ENCODE data around the gene LRRFIP1.

LRRFIP1 gene

DNA sequence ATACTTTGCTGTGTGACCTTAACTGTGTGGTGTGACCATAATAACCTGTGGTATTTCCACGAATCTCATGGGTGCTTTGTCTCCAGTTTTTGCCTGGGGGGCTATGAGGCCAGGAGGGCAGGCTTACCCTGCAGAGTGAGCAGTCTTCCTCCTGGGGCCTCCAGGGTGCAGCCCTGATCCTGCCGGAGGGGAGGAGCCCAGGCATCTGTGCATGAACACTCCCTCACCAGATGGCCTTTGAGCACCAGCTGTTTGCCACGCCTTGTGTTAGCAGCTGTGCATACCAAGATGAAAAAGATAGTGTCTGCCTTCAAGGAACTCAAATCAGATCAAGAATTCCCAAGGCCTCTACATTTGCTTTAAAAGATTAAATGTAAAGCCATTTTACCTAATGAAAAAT is 96.2 kb downstream of the LRRFIP1 start:
- H3K9ac ChIP-seq (ENCODE audit: low read depth in 1 of 2, low read length in 2 of 2): no peak overlapping the region
- H3K4me3 ChIP-seq (ENCODE audit: low read length in 2 of 2): no peak overlapping the region
- H3K36me3 ChIP-seq (ENCODE audit: control insufficient read depth in 2 of 2, insufficient read depth in 2 of 2, low read length in 2 of 2): peaks cover 11% of the 10 kb centered on the region in 2 donors
- no peaks in the 10 kb centered on the region for H3K9me3 ChIP-seq (ENCODE audit: control insufficient read depth in 2 of 2, low read length in 2 of 2)
- peaks cover 23 to 40% of the 10 kb centered on the region in 2 donors for H3K4me1 ChIP-seq (ENCODE audit: control insufficient read depth in 2 of 2, insufficient read depth in 2 of 2, low read length in 2 of 2)
- peak overlapping the region; percentile 41 to 77 for H3K27ac ChIP-seq (ENCODE audit: low read depth in 2 of 2, low read length in 2 of 2)
- H3K27me3 ChIP-seq (ENCODE audit: control insufficient read depth in 2 of 2, insufficient read depth in 2 of 2, low read length in 2 of 2): no peaks in the 10 kb centered on the region

DNA sequence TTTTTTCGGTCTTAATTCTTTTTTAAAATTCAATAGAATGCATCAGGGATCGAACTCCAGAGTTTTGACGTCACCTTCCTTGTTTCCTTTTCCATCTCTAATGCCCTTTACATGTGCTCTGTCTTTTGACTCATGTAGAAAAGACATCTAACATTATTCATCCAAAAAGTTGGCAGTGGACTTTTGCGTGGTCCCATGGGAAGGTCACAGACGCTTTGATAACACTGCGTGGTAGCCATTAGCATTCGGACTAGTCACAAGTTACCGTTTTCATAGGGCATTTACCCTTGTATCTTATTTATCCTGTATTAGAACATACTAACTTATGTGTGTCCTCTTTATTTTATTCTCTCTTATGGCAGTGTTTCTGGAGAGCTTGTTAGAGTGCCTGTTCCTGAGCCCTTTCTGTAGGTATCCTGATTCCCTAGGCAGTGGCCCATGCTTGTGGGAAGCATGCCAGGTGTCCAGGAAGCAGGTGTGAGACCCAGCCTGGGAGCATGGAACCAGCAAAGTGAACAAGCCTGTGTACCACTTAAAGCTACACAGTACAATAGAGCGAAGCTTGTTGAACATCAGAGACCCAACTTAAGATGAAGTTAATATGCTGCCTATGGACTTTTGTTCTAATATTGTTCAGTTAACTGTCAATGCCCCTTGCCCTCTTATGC is 97.6 kb downstream of the LRRFIP1 start:
- H3K9ac ChIP-seq (ENCODE audit: low read depth in 1 of 2, low read length in 2 of 2): no peak overlapping the region
- H3K27me3 ChIP-seq (ENCODE audit: control insufficient read depth in 2 of 2, insufficient read depth in 2 of 2, low read length in 2 of 2): no peaks in the 10 kb centered on the region
- peak overlapping the region in 1 of 2 donors; percentile 9 for H3K4me3 ChIP-seq (ENCODE audit: low read length in 2 of 2)
- no peaks in the 10 kb centered on the region for H3K9me3 ChIP-seq (ENCODE audit: control insufficient read depth in 2 of 2, low read length in 2 of 2)
- H3K27ac ChIP-seq (ENCODE audit: low read depth in 2 of 2, low read length in 2 of 2): peak overlapping the region; percentile 58 to 67
- H3K4me1 ChIP-seq (ENCODE audit: control insufficient read depth in 2 of 2, insufficient read depth in 2 of 2, low read length in 2 of 2): peaks cover 23 to 46% of the 10 kb centered on the region in 2 donors
- peaks cover 11% of the 10 kb centered on the region in 2 donors for H3K36me3 ChIP-seq (ENCODE audit: control insufficient read depth in 2 of 2, insufficient read depth in 2 of 2, low read length in 2 of 2)

DNA sequence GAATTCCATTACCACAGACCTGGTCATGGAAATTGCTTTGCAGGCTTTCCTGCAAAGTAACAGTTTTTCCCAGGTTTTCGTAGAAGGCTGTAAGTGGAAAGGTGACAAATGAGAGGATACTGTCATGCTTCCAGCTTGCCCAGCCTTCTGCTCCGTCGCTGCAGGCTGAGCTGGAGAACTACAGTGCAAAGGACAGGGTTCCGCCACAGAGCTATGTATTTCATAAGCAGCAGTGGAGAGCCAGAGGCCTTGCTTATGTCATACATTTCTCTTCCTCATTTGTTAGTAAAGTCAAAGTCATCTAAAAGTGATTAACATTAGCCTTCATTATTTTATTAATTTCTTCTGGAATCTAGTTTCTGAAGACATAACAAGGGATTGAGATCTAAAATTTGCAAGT is 98.3 kb downstream of the LRRFIP1 start:
- Histone ChIP-seq H3K9ac (ENCODE audit: low read depth in 1 of 2, low read length in 2 of 2) (no peak overlapping the region), H3K4me1 (ENCODE audit: control insufficient read depth in 2 of 2, insufficient read depth in 2 of 2, low read length in 2 of 2) (peaks cover 23 to 50% of the 10 kb centered on the region in 2 donors), H3K9me3 (ENCODE audit: control insufficient read depth in 2 of 2, low read length in 2 of 2) (no peaks in the 10 kb centered on the region), H3K36me3 (ENCODE audit: control insufficient read depth in 2 of 2, insufficient read depth in 2 of 2, low read length in 2 of 2) (peaks cover 7 to 8% of the 10 kb centered on the region in 2 donors), H3K4me3 (ENCODE audit: low read length in 2 of 2) (peak overlapping the region in 1 of 2 donors; percentile 9), H3K27me3 (ENCODE audit: control insufficient read depth in 2 of 2, insufficient read depth in 2 of 2, low read length in 2 of 2) (no peaks in the 10 kb centered on the region), H3K27ac (ENCODE audit: low read depth in 2 of 2, low read length in 2 of 2) (peak overlapping the region; percentile 58 to 67)

DNA sequence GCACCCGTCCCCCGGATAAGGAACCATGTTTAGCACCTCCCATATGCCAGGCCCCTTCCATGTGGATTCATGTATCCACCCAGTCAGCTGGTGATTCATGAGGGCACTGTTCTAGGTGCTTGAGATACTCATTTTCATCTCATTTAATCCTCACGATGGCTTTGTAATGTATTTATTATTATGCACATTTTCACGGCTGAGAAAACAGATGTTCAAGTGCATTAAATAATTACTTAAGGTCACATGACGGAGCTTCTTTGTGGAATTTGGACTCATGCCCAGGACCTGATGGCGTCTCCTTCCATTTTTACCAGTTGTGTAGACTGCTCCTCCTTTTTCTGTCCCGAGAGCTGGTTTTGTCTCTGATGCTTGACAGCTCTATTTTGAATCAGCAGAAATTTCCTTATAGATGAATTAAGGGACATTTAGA is 99.0 kb downstream of the LRRFIP1 start:
- Histone ChIP-seq H3K27ac (ENCODE audit: low read depth in 2 of 2, low read length in 2 of 2) (peak overlapping the region; percentile 58 to 67), H3K4me1 (ENCODE audit: control insufficient read depth in 2 of 2, insufficient read depth in 2 of 2, low read length in 2 of 2) (peaks cover 28 to 57% of the 10 kb centered on the region in 2 donors), H3K9me3 (ENCODE audit: control insufficient read depth in 2 of 2, low read length in 2 of 2) (no peaks in the 10 kb centered on the region), H3K4me3 (ENCODE audit: low read length in 2 of 2) (no peak overlapping the region), H3K27me3 (ENCODE audit: control insufficient read depth in 2 of 2, insufficient read depth in 2 of 2, low read length in 2 of 2) (no peaks in the 10 kb centered on the region), H3K9ac (ENCODE audit: low read depth in 1 of 2, low read length in 2 of 2) (no peak overlapping the region), H3K36me3 (ENCODE audit: control insufficient read depth in 2 of 2, insufficient read depth in 2 of 2, low read length in 2 of 2) (peaks cover 4% of the 10 kb centered on the region in 2 donors)

DNA sequence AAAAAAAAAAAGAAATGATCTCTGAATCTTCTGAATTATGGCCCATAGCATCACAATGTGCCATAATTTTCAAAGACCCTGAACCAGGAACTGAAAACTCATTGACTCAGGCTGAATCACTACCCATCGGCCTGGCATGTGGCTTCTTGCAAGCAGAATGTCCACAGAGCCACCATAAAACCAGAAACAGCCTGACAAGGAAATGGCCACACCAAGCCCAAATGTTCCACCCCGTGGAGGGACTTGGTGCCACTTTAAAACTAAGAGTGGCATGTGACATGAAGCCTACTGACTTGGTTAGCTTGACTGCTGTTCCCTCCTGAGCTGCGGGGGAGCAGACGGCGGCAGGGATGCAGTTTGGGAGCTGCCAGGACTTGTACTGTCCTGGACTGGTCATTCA is 100.0 kb downstream of the LRRFIP1 start:
- no peaks in the 10 kb centered on the region for H3K27me3 ChIP-seq (ENCODE audit: control insufficient read depth in 2 of 2, insufficient read depth in 2 of 2, low read length in 2 of 2)
- H3K27ac ChIP-seq (ENCODE audit: low read depth in 2 of 2, low read length in 2 of 2): peak overlapping the region in 1 of 2 donors; percentile 36
- H3K4me1 ChIP-seq (ENCODE audit: control insufficient read depth in 2 of 2, insufficient read depth in 2 of 2, low read length in 2 of 2): peaks cover 28 to 61% of the 10 kb centered on the region in 2 donors
- no peaks in the 10 kb centered on the region for H3K36me3 ChIP-seq (ENCODE audit: control insufficient read depth in 2 of 2, insufficient read depth in 2 of 2, low read length in 2 of 2)
- H3K9ac ChIP-seq (ENCODE audit: low read depth in 1 of 2, low read length in 2 of 2): no peak overlapping the region
- H3K9me3 ChIP-seq (ENCODE audit: control insufficient read depth in 2 of 2, low read length in 2 of 2): no peaks in the 10 kb centered on the region
- no peak overlapping the region for H3K4me3 ChIP-seq (ENCODE audit: low read length in 2 of 2)

DNA sequence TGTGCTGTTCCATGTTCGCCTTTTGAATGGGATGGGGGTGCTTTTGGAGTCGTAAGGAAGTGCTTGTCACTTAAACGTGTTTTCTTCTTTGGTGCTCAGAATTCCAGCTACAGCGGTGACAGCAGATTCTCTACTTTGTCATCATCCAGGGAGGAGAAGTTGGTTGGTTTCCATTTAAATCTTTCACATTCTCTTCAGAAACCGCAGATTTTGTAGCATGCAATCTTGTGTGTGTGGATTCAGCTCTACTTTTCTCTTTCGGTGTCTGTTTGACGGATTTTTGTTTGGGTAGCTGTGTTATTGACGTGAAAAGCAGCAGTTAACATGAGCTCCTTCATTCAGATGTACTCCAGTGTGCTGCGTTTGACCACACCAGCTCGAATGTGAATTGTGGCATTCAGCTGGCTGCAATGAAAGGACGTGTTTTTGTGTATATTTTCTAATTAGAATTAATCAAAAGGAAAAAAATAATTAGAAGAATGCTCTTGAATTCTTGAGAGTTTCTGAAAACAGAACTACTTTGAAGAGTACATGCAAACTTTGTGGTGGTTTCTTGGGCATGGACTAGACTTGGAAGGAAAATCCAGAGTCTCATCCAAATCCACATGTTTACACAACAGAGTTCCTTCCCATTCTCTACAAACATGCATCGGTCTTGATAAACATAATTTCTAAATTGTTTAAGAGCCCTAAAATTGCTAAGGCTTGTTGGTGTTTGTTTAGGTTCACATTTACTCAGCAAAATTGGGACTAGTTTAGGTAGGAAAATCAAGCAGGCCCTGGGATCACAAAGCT is 102.5 kb downstream of the LRRFIP1 start:
- H3K27me3 ChIP-seq (ENCODE audit: control insufficient read depth in 2 of 2, insufficient read depth in 2 of 2, low read length in 2 of 2): no peaks in the 10 kb centered on the region
- no peak overlapping the region for H3K27ac ChIP-seq (ENCODE audit: low read depth in 2 of 2, low read length in 2 of 2)
- no peak overlapping the region for H3K9ac ChIP-seq (ENCODE audit: low read depth in 1 of 2, low read length in 2 of 2)
- H3K4me3 ChIP-seq (ENCODE audit: low read length in 2 of 2): no peak overlapping the region
- no peaks in the 10 kb centered on the region for H3K36me3 ChIP-seq (ENCODE audit: control insufficient read depth in 2 of 2, insufficient read depth in 2 of 2, low read length in 2 of 2)
- H3K4me1 ChIP-seq (ENCODE audit: control insufficient read depth in 2 of 2, insufficient read depth in 2 of 2, low read length in 2 of 2): peaks cover 22 to 65% of the 10 kb centered on the region in 2 donors
- no peaks in the 10 kb centered on the region for H3K9me3 ChIP-seq (ENCODE audit: control insufficient read depth in 2 of 2, low read length in 2 of 2)

DNA sequence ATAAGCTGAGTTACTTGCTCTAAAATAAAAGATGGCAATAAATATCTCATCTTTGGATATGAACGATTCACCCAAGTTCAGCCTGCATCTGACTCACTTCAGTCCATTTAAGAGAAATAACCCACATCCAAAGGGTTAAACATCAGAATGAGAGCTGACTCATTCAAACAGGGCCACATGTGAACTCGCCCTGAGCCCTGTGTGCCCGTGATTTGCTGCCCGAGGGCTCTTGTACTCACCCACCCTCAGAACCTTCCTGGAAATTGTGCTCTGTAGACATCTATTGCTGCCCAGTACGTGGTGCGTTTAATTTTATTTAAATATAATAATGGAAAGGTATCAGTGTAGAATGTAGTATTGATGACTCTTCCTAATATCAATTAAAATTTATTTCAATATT is 104.3 kb downstream of the LRRFIP1 start:
- Histone ChIP-seq H3K4me3 (ENCODE audit: low read length in 2 of 2) (no peak overlapping the region), H3K36me3 (ENCODE audit: control insufficient read depth in 2 of 2, insufficient read depth in 2 of 2, low read length in 2 of 2) (peaks cover 7 to 8% of the 10 kb centered on the region in 2 donors), H3K27me3 (ENCODE audit: control insufficient read depth in 2 of 2, insufficient read depth in 2 of 2, low read length in 2 of 2) (no peaks in the 10 kb centered on the region), H3K4me1 (ENCODE audit: control insufficient read depth in 2 of 2, insufficient read depth in 2 of 2, low read length in 2 of 2) (peaks cover 9 to 49% of the 10 kb centered on the region in 2 donors), H3K27ac (ENCODE audit: low read depth in 2 of 2, low read length in 2 of 2) (no peak overlapping the region), H3K9me3 (ENCODE audit: control insufficient read depth in 2 of 2, low read length in 2 of 2) (no peaks in the 10 kb centered on the region), H3K9ac (ENCODE audit: low read depth in 1 of 2, low read length in 2 of 2) (no peak overlapping the region)

DNA sequence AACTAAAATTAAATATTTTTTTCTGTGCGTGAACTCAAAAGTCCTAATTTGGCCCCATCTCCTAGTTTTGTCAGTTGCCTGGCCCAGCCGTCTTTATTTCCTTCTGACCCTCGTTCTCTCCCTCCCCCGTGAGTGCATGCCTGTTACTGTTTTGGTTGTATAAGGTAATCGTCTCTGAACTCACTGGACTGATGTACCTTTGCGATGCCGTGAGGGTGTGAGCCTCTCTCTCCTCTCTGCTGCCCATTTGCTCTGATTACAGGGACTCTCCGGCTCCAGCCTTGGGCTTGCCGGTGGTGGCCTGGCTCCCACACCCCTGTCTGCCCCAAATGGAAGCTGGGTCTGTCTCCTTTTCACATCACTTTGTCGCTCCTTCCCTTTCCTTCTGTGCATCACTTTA is 104.7 kb downstream of the LRRFIP1 start:
- Histone ChIP-seq H3K4me3 (ENCODE audit: low read length in 2 of 2) (no peak overlapping the region), H3K27ac (ENCODE audit: low read depth in 2 of 2, low read length in 2 of 2) (peak overlapping the region in 1 of 2 donors; percentile 66), H3K4me1 (ENCODE audit: control insufficient read depth in 2 of 2, insufficient read depth in 2 of 2, low read length in 2 of 2) (peaks cover 9 to 46% of the 10 kb centered on the region in 2 donors), H3K36me3 (ENCODE audit: control insufficient read depth in 2 of 2, insufficient read depth in 2 of 2, low read length in 2 of 2) (peaks cover 8 to 9% of the 10 kb centered on the region in 2 donors), H3K9ac (ENCODE audit: low read depth in 1 of 2, low read length in 2 of 2) (no peak overlapping the region), H3K27me3 (ENCODE audit: control insufficient read depth in 2 of 2, insufficient read depth in 2 of 2, low read length in 2 of 2) (no peaks in the 10 kb centered on the region), H3K9me3 (ENCODE audit: control insufficient read depth in 2 of 2, low read length in 2 of 2) (no peaks in the 10 kb centered on the region)

DNA sequence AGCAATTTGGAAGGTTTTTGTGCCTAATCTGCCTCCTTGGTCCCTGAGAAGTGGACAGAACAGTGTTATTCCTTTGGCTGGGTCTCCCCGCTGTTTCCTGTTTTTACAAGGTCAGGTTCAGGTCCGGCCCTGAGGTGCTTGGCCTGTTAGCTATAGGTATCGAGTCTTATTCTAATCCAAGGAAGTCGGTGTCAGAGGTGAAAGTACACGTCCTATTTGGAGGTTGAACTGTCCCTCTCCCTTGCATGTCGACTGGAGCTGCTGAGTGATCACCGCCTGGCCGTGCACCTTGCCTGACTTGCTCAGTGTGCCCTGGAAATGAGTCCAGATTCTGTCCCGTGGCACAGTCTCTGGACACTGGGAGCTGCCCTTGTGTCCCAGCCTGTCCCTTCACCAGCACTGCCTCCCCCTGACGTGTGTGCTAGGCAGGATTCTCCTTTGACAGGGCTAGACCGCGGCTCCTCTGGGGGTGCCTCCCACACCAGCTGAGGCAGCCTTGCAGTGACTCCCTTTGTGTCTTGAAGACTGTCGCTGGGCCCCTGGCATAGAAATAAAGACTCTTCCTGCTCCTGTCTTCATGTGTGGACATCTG is 105.5 kb downstream of the LRRFIP1 start:
- peaks cover 9 to 41% of the 10 kb centered on the region in 2 donors for H3K4me1 ChIP-seq (ENCODE audit: control insufficient read depth in 2 of 2, insufficient read depth in 2 of 2, low read length in 2 of 2)
- H3K4me3 ChIP-seq (ENCODE audit: low read length in 2 of 2): no peak overlapping the region
- H3K9ac ChIP-seq (ENCODE audit: low read depth in 1 of 2, low read length in 2 of 2): no peak overlapping the region
- no peaks in the 10 kb centered on the region for H3K27me3 ChIP-seq (ENCODE audit: control insufficient read depth in 2 of 2, insufficient read depth in 2 of 2, low read length in 2 of 2)
- no peaks in the 10 kb centered on the region for H3K9me3 ChIP-seq (ENCODE audit: control insufficient read depth in 2 of 2, low read length in 2 of 2)
- peak overlapping the region; percentile 18 to 66 for H3K27ac ChIP-seq (ENCODE audit: low read depth in 2 of 2, low read length in 2 of 2)
- H3K36me3 ChIP-seq (ENCODE audit: control insufficient read depth in 2 of 2, insufficient read depth in 2 of 2, low read length in 2 of 2): peaks cover 13 to 14% of the 10 kb centered on the region in 2 donors
